ENCODE measurements around the gene POLR1C.

GRCh38 chr6:43540507-43540906 lies 23.6 kb downstream of the POLR1C start:
- TF ChIP-seq CTCF (conservative IDR thresholded peaks at IDR 0.05; ENCODE audit: low read length) (no peak), EZH2phosphoT487 (IDR thresholded peaks at IDR 0.05; ENCODE audit: borderline replicate concordance) (no peak)
